HG02623 (cell line): ENCODE data around the gene RIMS3.
A peak's percentile ranks its signal among the peaks of the same experiment; 100 is the strongest.

Source experiments
- ATAC-seq: cut with Tn5 transposase; IDR thresholded peaks from one replicate; pipeline ENCODE4 v1.9.1; 2021; ENCODE audit warnings: moderate library complexity; ENCODE audit not compliant: unreplicated experiment

The RIMS3 gene

GRCh38 chr1:40691538-40692428 is 26.3 kb upstream of the RIMS3 start, which contains the start of gene NFYC:
Gene NFYC (plus strand): TSS chr1:40691704. CDS start chr1:40738844, 47,140 bp downstream.
- peak; percentile 80 for ATAC-seq

- ATAC-seq: no peak
These were observed 25.5 kb upstream of the RIMS3 start for GRCh38 chr1:40690771-40691537.

- no peak for ATAC-seq
These were observed 24.3 kb upstream of the RIMS3 start for GRCh38 chr1:40689737-40690136.

- no peak for ATAC-seq
These were observed 22.2 kb upstream of the RIMS3 start for GRCh38 chr1:40687661-40688060.

GRCh38 chr1:40687059-40687458 is 21.6 kb upstream of the RIMS3 start:
- no peak for ATAC-seq

GRCh38 chr1:40684669-40685068 is 19.2 kb upstream of the RIMS3 start:
- ATAC-seq: no peak

- ATAC-seq: no peak
These were observed 13.9 kb upstream of the RIMS3 start for GRCh38 chr1:40679165-40679953.

- ATAC-seq: no peak
These were observed 11.0 kb upstream of the RIMS3 start for GRCh38 chr1:40676501-40676900.

- no peak for ATAC-seq
These were observed 8.0 kb upstream of the RIMS3 start for GRCh38 chr1:40673452-40673851.

- ATAC-seq: peak; percentile 55
These were observed 3.5 kb upstream of the RIMS3 start for GRCh38 chr1:40668769-40669525.

- no peak for ATAC-seq
These were observed 691 bp downstream of the RIMS3 start for GRCh38 chr1:40664791-40665190.

- ATAC-seq: no peak
These were observed 1.3 kb downstream of the RIMS3 start for GRCh38 chr1:40664167-40664537.

GRCh38 chr1:40663324-40664166 is 1.9 kb downstream of the RIMS3 start:
- ATAC-seq: no peak

- ATAC-seq: no peak
These were observed 2.6 kb downstream of the RIMS3 start for GRCh38 chr1:40662864-40663263.

GRCh38 chr1:40662151-40662550 is 3.3 kb downstream of the RIMS3 start:
- no peak for ATAC-seq

GRCh38 chr1:40661678-40662077 is 3.8 kb downstream of the RIMS3 start:
- no peak for ATAC-seq

- no peak for ATAC-seq
These were observed 5.9 kb downstream of the RIMS3 start for GRCh38 chr1:40659649-40659947.

- ATAC-seq: no peak
These were observed 6.5 kb downstream of the RIMS3 start for GRCh38 chr1:40658751-40659648.

- no peak for ATAC-seq
These were observed 8.4 kb downstream of the RIMS3 start for GRCh38 chr1:40657046-40657445.
